ENCODE measurements around the gene IKZF3. TPM values are rescaled to one million over a fixed set of nuclear protein-coding genes. Genes with fewer than 3 reads are reported as not detected.
"Not testable (repeated sequence)": the region's sequence is repeated elsewhere in the genome, so short reads cannot be mapped to it uniquely, and the experiment has no call there.

Gene IKZF3
- total RNA-seq (100 to 1,000 TPM; 111 to 118 TPM), polyA plus RNA-seq (10 to 100 TPM; 18.8 to 59.2 (median 21.5) TPM), total RNA-seq (149 to 464 (median 237) reads per million in 6 experiments)

DNA sequence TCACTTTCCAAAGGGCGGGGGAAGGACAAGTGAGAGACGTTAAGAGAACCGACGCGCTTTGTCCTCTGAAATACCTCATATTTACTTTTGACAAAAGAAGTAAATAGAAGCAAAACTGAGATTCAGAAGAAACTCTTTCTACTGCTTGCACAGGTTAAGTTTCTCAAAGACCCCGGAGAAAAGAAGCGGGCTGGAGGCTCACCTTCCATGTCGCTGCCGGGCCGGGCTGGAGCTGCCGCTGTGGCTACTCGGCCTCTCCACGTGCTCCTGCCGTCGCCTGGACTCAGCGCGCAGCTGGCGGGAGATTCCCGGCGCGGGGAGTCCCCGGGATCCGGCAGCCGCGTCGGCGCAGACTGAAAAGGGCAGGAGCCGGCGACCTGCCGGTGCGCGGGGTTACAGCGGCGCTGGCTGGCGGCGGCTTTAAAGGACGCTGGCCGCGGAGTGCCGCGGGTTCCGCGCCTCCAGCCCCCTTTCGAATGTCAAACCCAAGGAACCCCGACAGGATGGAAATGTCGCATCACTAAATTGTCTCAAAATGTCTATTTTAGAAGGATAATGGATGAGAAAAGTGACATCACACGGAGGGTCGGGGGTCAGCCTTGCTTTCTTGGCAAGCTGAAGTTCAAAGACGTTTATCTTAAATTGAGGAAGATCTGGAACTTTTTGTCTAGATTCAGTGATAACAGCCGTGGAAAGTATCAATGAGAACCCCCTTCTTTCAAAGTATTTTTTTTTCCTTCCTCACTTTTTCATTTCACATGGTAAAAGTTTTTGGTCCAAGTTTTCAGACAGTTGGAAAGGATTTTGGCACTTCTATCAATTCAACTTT, at the start of gene IKZF3:
TSS of gene IKZF3 (minus strand) at position 395 of the 829 bp plus-strand sequence. CDS start at position 209, 186 bp downstream.
- Mint-ChIP-seq H3K27me3 (no peaks in the 10 kb centered on the region), H3K4me1 (peaks cover 26 to 74% (median 64%) of the 10 kb centered on the region in 4 donors), H3K27ac (peak within 1 kb of the TSS; percentile 96 to 98 (median 98)), H3K36me3 (peaks cover 2 to 7% (median 5%) of the 10 kb centered on the region in 3 donors), H3K9me3 (no peaks in the 10 kb centered on the region), H3K4me3 (peak within 1 kb of the TSS; percentile 92 to 99 (median 96))
- peak; percentile 75 to 85 for ATAC-seq
- POLR2A ChIA-PET, result interaction anchor here (0.9 to 8.1 kb wide), 15 partner anchors 43 to 245 kb away, joined by 3 to 87 read pairs (median 4); partner anchors contain the start of genes LRRC3C and ORMDL3
- DNase-seq, result peak; percentile 71 to 87 (median 80)

DNA sequence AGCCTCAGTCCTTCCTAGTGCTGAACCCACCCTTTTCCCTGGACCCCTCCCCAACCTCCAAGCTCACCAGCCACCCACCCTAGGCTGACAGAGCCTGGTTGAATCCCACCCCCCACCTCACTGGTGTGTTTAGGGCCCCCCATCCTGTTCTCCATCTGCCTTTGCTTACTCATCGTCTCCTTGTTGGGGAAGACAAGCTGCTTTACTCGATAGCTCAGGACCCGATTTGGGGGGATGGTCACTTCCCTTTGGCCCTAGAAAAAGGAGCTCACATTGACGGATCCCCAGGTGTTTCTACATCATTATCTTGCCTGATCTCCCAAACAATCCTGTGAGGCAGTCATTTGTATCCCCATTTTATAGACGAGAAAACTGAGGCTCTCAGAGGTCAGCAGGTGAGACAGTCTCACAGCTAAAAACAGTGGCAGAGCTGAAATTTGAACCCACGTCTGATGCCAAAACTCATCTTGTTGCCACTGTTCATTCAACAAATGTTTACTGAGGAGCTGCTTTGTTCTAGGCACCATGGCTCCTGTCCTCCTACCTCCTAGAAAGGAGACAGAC, 44.8 kb upstream of the IKZF3 start:
- DNase-seq (no peak), ATAC-seq (no peak)
- Mint-ChIP-seq H3K27me3 (no peaks in the 10 kb centered on the region), H3K4me1 (peaks cover 5 to 17% (median 13%) of the 10 kb centered on the region in 4 donors), H3K27ac (peak overlapping the region in 1 of 10 donors; percentile 45), H3K9me3 (no peaks in the 10 kb centered on the region), H3K36me3 (peaks cover 0 to 88% (median 30%) of the 10 kb centered on the region in 3 donors), H3K4me3 (no peak overlapping the region)
- POLR2A ChIA-PET, result interaction anchor here (1.7 kb wide), 1 partner anchor 13 kb away, joined by 4 read pairs; no protein-coding TSS in a partner anchor

DNA sequence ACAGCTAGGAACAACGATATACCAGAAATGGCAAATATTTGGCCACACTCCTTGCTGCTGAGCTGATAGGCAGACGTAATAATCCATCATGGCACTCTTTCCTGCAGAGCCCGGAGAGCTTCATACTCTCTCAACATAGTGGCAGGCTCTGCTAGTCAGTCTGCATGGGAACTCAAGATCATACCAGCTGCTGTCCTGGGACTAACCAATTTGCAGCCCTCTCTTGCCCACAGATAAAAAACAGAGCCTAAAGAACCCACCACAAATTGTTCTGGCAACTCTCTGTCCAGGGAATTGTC, 40.8 kb upstream of the IKZF3 start:
- H3K9me3 Mint-ChIP-seq, result no peaks in the 10 kb centered on the region
- H3K4me3 Mint-ChIP-seq, result no peak overlapping the region
- POLR2A ChIA-PET, result no interaction called here
- H3K4me1 Mint-ChIP-seq, result peaks cover 13 to 24% (median 18%) of the 10 kb centered on the region in 4 donors
- ATAC-seq (no peak), DNase-seq (no peak)
- peaks cover 0 to 78% (median 35%) of the 10 kb centered on the region in 3 donors for H3K36me3 Mint-ChIP-seq
- H3K27me3 Mint-ChIP-seq, result no peaks in the 10 kb centered on the region
- H3K27ac Mint-ChIP-seq, result peak overlapping the region in 1 of 10 donors; percentile 48

DNA sequence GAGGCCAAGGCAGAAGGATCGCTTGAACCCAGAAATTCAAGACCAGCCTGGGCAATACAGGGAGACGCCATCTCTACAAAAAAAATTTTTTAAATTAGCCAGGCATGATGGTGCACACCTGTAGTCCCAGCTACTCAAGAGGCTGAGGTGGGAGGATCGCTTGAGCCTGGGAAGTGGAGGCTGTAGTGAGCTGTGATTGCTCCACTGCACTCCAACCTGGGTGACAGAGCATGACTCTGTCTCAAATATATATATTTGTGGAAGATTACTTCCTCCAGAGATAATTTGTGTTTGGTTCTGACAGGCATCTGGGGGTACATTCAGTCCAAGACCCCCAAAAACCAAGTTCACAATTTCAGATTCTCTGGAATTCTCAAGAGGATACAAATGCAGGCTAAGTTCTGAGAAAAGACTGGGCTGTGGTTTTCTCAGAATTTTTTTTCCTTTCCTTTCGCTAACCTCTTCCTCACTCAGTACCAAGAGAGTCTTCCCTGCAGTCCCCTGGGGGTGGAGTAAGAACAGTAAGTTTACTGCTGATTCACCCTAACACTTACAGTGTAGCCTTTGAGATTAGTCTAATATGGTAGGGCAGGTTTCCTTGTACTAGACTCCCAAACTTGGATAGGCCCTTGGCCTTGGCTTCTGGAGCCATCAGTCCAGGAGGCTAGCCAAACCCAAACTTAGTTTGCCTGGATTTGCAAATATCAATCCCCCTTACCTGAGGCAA, 39.2 kb upstream of the IKZF3 start:
- Mint-ChIP-seq H3K27ac (peak overlapping the region in 7 of 10 donors; percentile 29 to 84 (median 68)), H3K9me3 (no peaks in the 10 kb centered on the region), H3K27me3 (no peaks in the 10 kb centered on the region), H3K4me1 (peaks cover 13 to 24% (median 18%) of the 10 kb centered on the region in 4 donors), H3K4me3 (peak overlapping the region in 5 of 10 donors; percentile 3 to 73 (median 16)), H3K36me3 (peaks cover 0 to 66% (median 26%) of the 10 kb centered on the region in 3 donors)
- peak in 1 of 2 donors; percentile 54 for ATAC-seq
- peak in 1 of 10 donors; percentile 18 for DNase-seq
- POLR2A ChIA-PET, result no interaction called here

DNA sequence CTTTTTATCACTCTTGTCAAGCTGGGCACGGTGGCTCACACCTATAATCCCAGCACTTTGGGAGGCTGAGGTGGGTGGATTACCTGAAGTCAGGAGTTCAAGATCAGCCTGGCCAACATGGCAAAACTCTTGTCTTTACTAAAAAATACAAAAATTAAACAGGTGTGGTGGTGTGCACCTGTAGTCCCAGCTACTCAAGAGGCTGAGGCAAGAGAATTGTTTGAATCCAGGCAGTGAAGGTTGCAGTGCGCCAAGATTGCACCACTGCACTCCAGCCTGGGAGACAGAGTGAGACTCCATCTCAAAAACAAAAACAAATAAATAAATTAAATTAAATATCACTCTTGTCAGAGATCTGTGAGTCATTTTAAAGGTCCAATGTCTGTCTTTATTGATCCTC, 37.9 kb upstream of the IKZF3 start:
- not testable (repeated sequence) for H3K9me3 Mint-ChIP-seq, H3K27ac Mint-ChIP-seq, H3K27me3 Mint-ChIP-seq, ATAC-seq, H3K4me3 Mint-ChIP-seq, DNase-seq
- POLR2A ChIA-PET, result interaction anchor here (0.6 kb wide), 1 partner anchor 59 kb away, joined by 5 read pairs; no protein-coding TSS in a partner anchor
- Mint-ChIP-seq H3K4me1 (peaks cover 13 to 24% (median 18%) of the 10 kb centered on the region in 4 donors), H3K36me3 (peaks cover 0 to 56% (median 23%) of the 10 kb centered on the region in 3 donors)

DNA sequence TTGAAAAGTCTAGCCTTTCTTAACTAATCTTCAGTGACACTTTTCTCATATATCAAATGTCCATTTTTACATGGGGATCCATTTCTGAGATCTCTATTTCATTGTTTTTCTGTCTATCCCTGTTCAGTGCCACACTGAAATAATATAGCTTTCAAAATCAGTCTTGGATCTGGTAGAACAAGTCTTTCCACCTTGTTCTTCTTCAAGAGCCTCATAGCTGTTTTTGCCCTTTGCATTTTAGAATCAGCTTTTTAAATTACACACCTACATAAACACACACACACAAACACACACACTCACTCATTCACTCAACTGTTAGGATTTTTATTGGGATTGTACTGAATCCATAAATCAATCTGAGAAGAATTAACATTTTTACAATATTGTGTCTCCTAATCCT, 35.1 kb upstream of the IKZF3 start:
- POLR2A ChIA-PET, result interaction anchor here (0.6 kb wide), 1 partner anchor 73 kb away, joined by 5 read pairs; no protein-coding TSS in a partner anchor
- no peaks in the 10 kb centered on the region for H3K9me3 Mint-ChIP-seq
- H3K27me3 Mint-ChIP-seq, result no peaks in the 10 kb centered on the region
- DNase-seq, result no peak
- peaks cover 0 to 32% (median 10%) of the 10 kb centered on the region in 3 donors for H3K36me3 Mint-ChIP-seq
- no peak overlapping the region for H3K4me3 Mint-ChIP-seq
- H3K27ac Mint-ChIP-seq, result peak overlapping the region in 4 of 10 donors; percentile 24 to 67 (median 47)
- peaks cover 5 to 18% (median 16%) of the 10 kb centered on the region in 4 donors for H3K4me1 Mint-ChIP-seq
- no peak for ATAC-seq

DNA sequence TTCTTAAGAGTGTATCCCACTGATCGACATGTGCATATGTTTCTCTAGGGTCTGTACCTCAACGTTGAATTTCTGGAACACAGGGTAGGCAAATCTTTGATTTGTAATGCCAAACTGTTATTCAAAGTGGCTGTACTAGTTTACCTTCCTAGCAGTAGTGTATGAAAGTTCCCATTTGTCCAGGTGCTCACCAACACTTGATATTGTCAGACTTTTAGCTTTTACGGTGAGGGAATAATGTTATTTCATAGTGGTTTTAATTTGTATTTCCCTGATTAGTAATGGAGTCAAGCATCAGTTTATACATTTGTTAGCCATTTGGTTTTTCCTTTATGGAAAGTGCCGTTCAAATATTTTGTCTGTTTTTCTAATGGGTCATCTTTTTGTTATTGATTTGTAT, 34.0 kb upstream of the IKZF3 start:
- ATAC-seq (no peak), DNase-seq (no peak)
- H3K27ac Mint-ChIP-seq, result peak overlapping the region in 2 of 10 donors; percentile 20 to 47
- H3K27me3 Mint-ChIP-seq, result no peaks in the 10 kb centered on the region
- H3K4me3 Mint-ChIP-seq, result no peak overlapping the region
- peaks cover 0 to 26% (median 6%) of the 10 kb centered on the region in 3 donors for H3K36me3 Mint-ChIP-seq
- POLR2A ChIA-PET, result no interaction called here
- H3K9me3 Mint-ChIP-seq, result no peaks in the 10 kb centered on the region
- H3K4me1 Mint-ChIP-seq, result peaks cover 3 to 14% (median 9%) of the 10 kb centered on the region in 4 donors

DNA sequence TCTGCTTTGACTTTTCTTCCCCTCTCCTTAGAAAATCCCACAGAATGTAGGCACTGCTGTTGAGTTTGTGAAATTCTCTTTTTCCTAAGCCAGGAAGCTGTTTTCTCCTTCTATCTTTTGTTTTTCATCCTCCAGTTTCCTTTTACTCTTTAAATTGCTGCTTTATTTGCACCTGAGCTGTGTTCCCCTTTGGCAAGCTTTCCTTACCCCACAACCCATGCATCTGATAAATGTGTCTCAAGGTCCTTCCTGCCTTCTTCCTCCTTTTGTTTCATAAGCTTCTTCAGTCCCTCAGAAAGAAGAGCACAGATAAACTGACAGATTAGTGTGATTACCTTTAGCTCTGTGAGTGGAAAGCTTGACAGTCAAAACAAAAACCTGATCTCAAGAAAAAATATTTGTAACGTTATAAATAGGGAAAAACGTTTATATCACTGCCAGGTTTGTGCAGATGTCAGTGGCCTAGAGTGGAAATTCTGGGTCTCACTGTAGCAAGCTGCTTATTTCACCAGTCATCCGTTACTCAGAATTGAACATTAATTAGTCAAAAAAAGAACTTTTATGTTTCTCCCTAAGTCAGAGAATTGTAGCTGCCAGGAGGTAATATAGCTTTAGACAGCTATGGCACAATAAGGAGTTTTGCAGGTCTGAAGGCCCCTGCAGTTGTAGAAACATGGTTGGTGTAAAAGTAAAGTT, 30.7 kb upstream of the IKZF3 start:
- Mint-ChIP-seq H3K4me3 (peak overlapping the region in 1 of 10 donors; percentile 17), H3K27me3 (no peaks in the 10 kb centered on the region), H3K9me3 (no peaks in the 10 kb centered on the region), H3K36me3 (peaks cover 0 to 4% (median 0%) of the 10 kb centered on the region in 3 donors), H3K4me1 (peaks cover 6 to 12% (median 7%) of the 10 kb centered on the region in 4 donors), H3K27ac (peak overlapping the region in 6 of 10 donors; percentile 35 to 79 (median 56))
- ATAC-seq (no peak), DNase-seq (no peak)
- POLR2A ChIA-PET, result interaction anchor here (1.3 kb wide), 1 partner anchor 9 kb away, joined by 3 read pairs; no protein-coding TSS in a partner anchor

DNA sequence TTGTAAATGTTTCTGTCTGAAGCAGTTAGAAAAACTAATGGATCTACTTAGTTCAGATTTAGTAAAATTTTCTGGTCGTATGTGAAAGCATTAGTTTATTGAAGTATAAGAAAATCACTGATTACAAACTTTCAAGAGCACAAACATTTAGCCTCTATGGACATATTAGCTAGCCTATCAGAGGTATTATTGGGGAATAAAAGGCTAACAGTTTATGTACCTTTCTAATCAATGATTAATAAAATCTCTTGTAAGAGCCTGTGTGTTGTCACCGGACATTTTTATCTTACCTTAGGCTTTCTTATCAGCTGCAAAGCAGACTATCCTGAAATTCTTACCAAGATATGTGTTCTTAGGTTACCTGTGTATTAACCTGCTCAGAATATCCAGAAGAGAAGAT, 25.1 kb upstream of the IKZF3 start:
- no peak for ATAC-seq
- peaks cover 0 to 7% (median 2%) of the 10 kb centered on the region in 5 donors for H3K27me3 Mint-ChIP-seq
- H3K9me3 Mint-ChIP-seq, result no peaks in the 10 kb centered on the region
- DNase-seq, result no peak
- peaks cover 0 to 4% (median 3%) of the 10 kb centered on the region in 4 donors for H3K4me1 Mint-ChIP-seq
- H3K4me3 Mint-ChIP-seq, result no peak overlapping the region
- POLR2A ChIA-PET, result interaction anchor here (0.6 kb wide), 1 partner anchor 330 kb away, joined by 5 read pairs; no protein-coding TSS in a partner anchor
- H3K36me3 Mint-ChIP-seq, result peaks cover 0 to 2% (median 0%) of the 10 kb centered on the region in 3 donors
- H3K27ac Mint-ChIP-seq, result no peak overlapping the region

DNA sequence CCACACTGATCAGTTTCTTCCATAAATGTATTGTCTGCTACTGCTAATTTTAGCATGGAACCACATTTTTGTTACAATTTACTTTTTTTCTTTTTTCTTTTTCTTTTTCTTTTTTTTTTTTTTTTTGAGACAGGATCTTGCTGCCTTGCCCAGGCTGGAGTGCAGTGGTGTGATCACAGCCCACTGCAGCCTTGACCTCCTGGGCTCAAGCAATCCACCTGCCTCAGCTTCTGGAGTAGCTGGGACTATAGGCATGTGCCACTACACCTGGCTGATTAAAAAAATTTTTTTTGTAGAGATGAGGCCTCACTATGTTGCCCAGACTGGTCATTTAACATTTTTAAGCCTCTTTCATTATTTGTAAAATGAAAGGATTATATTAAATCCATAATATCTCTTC, 23.0 kb upstream of the IKZF3 start:
- no peaks in the 10 kb centered on the region for H3K4me1 Mint-ChIP-seq
- H3K36me3 Mint-ChIP-seq, result peaks cover 0 to 2% (median 0%) of the 10 kb centered on the region in 3 donors
- peak overlapping the region in 1 of 10 donors; percentile 26 for H3K27ac Mint-ChIP-seq
- no peak for ATAC-seq
- H3K9me3 Mint-ChIP-seq, result no peaks in the 10 kb centered on the region
- DNase-seq, result no peak
- POLR2A ChIA-PET, result interaction anchor here (0.7 kb wide), 1 partner anchor 278 kb away, joined by 7 read pairs; no protein-coding TSS in a partner anchor
- no peak overlapping the region for H3K4me3 Mint-ChIP-seq
- H3K27me3 Mint-ChIP-seq, result peaks cover 0 to 7% (median 2%) of the 10 kb centered on the region in 5 donors

DNA sequence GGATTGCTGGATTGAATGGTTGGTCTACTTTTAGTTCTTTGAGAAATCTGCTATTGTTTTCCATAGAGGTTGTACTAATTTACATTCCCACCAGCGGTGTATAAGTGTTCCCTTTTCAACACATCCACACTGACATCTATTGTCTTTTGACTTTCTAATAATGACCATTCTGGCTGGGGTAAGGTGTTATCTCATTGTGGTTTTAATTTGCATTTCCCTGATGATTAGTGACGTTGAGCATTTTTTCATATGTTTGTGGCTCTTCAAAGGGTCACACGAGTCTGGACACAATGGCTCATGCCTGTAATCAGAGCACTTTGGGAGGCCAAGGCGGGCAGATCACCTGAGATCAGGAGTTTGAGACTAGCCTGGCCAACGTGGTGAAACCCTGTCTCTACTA, 22.0 kb upstream of the IKZF3 start:
- H3K4me3 Mint-ChIP-seq, DNase-seq, H3K36me3 Mint-ChIP-seq, ATAC-seq, H3K27me3 Mint-ChIP-seq, H3K4me1 Mint-ChIP-seq, H3K27ac Mint-ChIP-seq, POLR2A ChIA-PET, H3K9me3 Mint-ChIP-seq: not testable (repeated sequence)

Data from naive thymus-derived CD8-positive, alpha-beta T cell (primary cell).